Testis (tissue), 2 donors: ENCODE measurements around the gene PIK3CB.
"Not testable (repeated sequence)": the region's sequence is repeated elsewhere in the genome, so short reads cannot be mapped to it uniquely, and the experiment has no call there.

ENCODE experiments used
- POLR2A ChIP-seq: fragments of 450-650 bp; IDR thresholded peaks from one replicate; pipeline ENCODE4 v1.6.1; 2017; ENCODE audit warnings: antibody characterized with exemption, mild to moderate bottlenecking, moderate library complexity
- TF ChIP-seq, protein P1 (sequence below), 3 experiments: fragments of 450-650 bp in 2 of 3; fragments of 200-600 bp in 1 of 3; sonication (generic) in 1 of 3; IDR thresholded peaks; one replicate each; pipeline ENCODE4 v1.5.1; 2016 to 2019; ENCODE audit warnings: antibody characterized with exemption in 3 of 3, mild to moderate bottlenecking in 2 of 3, moderate library complexity in 1 of 3

DNA sequence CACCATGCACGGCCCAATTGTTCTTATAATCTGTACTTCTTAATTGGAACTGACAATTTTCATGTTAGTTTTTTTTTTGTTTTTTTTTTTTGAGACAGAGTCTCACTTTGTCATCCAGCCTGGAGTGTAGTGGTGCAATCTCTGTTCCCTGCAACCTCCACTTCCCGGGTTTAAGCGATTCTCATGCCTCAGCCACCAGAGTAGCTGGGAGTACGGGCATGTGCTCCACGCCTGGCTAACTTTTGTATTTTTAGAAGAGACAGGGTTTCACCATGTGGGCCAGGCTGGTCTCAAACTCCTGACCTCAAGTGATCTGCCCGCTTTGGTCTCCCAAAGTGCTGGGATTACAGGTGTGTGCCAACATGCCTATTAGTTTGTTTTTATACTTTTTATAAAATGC lies 153.8 kb downstream of the PIK3CB start:
- TF ChIP-seq POLR2A = not testable (repeated sequence)
- TF ChIP-seq, protein P1, sequence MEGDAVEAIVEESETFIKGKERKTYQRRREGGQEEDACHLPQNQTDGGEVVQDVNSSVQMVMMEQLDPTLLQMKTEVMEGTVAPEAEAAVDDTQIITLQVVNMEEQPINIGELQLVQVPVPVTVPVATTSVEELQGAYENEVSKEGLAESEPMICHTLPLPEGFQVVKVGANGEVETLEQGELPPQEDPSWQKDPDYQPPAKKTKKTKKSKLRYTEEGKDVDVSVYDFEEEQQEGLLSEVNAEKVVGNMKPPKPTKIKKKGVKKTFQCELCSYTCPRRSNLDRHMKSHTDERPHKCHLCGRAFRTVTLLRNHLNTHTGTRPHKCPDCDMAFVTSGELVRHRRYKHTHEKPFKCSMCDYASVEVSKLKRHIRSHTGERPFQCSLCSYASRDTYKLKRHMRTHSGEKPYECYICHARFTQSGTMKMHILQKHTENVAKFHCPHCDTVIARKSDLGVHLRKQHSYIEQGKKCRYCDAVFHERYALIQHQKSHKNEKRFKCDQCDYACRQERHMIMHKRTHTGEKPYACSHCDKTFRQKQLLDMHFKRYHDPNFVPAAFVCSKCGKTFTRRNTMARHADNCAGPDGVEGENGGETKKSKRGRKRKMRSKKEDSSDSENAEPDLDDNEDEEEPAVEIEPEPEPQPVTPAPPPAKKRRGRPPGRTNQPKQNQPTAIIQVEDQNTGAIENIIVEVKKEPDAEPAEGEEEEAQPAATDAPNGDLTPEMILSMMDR (IDR thresholded peaks at IDR 0.05) = not testable (repeated sequence)
